HK-2 (cell line): ENCODE results near the gene ACTRT2.

ENCODE experiments used
- DNase-seq: peaks from one replicate; pipeline ENCODE4 v3.0.0-alpha.2; 2018; ENCODE audit not compliant: unreplicated experiment

ACTRT2 gene

DNA sequence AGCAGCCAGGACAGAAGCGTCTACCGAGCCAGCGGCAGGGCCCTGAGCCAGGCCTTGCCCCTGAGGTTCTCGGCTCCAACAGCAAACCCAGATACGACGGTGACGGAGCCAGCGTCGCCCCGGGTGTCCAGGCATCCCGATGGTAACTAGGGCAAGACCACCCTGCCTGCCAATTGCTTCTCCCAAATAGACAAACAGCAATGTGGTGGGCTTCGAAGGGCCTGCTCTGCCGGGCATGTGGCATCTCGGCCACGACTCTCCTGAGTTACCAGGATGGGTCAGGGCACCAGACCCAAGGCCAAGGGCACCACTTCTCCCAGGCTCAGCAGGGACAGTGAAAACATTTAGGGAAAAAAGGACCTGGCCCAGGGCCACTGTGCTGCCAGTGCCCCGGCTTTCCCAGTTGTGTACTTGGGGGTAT, 3.2 kb upstream of the ACTRT2 start:
- no peak for DNase-seq

DNA sequence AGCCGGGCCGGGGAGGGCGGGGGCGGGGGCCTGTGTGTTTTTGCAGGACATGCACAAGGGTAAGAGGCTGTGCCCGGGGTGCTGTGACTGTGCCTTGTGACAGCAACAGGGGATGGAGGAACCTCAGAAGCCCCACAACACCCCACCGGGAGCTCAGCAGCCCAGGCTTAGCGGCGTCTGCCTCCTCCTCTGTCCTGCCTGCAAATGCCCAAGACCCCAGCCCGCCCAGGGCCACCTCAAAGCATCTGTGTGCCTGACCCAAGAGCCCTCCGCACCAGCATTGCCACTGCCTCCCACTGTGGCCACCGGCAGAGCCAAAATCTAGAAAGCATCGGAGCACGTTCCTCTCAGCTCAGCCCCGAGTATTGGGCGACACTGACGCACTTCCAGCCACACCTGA, 2.7 kb upstream of the ACTRT2 start:
- DNase-seq: no peak

DNA sequence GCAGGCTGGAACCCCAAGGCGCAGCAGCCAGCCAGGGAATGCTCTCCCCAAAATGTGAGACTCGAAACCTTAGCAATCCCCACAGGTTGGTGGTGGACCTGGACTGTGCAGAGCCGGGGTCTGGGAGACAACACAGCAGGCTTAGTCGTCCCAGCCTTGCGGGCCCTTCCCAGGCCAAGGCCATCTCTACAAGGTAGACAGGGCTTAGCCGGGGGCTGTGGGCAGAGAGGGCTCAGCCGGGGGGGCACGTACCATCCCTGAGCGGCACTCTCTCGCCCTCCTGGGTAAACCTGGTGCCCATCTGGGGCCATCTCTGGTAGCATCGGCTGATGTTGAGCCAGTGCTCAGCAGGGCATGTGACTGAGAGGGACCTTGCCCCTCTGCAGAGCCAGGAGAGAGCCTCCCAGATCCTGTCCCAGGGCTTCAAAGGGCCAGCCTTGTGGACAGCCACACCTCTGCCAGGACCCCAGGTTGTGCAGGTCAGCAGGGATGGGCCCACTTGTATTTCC, 2.2 kb upstream of the ACTRT2 start:
- no peak for DNase-seq

DNA sequence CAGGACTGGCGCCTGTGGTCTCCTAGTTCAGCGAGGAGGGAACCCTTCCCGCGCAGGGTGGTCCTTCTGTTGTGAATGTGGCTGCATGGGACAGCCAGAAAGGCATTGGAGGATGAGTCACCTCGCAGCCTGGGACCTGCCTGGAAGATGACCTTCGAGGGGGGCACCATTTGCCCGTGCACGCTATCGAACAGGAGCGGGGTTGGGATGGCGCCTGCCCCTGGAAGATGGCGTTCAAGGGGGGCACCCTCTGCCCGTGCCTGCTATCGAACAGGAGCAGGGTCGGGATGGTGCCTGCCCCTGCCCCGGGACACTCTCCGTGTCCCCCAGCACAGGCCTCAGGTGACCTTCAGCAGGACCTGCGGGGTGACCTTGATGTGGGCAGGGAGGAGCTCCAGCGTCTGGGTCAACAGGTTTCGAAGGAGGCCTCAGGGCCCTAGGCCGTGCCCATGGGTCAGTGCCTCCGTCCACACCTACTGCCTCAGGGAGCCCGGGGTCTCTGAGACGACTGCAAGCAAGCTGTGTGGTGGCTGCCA, 1.7 kb upstream of the ACTRT2 start:
- DNase-seq: no peak

DNA sequence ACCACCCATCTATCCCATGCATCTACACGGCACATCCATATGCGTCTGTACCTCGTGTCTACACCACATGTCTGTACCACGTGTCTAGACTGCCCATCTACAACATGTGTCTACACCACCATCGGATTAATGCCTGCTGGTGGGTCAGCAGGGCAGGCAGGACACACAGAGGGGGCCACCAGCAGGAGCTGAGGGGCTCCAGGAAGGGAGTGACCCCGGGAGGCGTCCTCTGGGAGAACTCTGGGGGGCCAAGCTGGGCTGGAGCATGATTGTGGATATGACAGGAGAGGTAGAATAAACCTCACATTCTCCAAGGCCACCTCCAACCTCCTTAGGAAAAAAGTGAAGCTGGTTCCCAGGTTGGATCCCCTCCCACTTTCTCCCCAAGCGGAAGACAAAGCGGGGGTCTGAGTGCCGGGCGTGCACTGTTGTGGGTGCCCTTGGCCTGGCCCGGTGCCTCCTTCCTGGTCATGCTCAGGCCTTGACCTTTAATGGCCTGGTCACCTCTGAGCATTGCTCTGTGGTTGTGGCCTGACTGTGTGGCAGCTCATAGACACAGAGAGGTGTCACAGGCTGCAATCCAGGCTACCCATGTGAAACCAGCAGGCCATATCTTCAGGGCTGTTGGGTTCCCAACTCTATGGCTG, 881 bp upstream of the ACTRT2 start:
- no peak for DNase-seq

DNA sequence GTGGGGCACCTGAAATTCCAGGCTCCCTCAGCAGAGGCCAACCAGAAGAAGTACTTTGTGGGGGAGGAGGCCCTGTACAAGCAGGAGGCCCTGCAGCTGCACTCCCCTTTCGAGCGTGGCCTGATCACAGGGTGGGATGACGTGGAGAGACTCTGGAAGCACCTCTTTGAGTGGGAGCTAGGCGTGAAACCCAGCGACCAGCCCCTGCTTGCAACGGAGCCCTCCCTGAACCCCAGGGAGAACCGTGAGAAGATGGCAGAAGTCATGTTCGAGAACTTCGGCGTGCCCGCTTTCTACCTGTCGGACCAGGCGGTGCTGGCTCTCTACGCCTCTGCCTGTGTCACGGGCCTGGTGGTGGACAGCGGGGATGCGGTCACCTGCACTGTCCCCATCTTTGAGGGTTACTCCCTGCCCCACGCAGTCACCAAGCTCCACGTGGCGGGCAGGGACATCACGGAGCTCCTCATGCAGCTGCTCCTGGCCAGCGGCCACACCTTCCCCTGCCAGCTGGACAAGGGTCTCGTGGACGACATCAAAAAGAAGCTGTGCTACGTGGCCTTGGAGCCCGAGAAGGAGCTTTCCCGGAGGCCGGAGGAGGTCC, 634 bp downstream of the ACTRT2 start:
- DNase-seq: no peak

DNA sequence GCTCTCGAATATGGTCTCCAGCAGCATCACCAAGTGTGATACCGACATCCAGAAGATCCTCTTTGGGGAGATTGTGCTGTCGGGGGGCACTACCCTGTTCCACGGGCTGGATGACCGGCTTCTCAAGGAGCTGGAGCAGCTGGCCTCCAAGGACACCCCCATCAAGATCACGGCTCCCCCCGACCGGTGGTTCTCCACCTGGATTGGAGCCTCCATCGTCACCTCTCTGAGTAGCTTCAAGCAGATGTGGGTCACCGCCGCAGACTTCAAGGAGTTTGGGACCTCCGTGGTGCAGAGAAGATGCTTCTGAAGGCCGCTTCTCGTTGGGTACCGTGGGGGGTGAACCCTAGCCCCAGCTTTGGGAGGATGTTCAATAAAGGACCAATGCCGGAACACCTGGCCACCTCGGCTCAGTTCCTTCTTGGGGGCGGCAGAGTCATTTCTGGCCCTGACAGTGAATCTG, 1.3 kb downstream of the ACTRT2 start:
- no peak for DNase-seq

DNA sequence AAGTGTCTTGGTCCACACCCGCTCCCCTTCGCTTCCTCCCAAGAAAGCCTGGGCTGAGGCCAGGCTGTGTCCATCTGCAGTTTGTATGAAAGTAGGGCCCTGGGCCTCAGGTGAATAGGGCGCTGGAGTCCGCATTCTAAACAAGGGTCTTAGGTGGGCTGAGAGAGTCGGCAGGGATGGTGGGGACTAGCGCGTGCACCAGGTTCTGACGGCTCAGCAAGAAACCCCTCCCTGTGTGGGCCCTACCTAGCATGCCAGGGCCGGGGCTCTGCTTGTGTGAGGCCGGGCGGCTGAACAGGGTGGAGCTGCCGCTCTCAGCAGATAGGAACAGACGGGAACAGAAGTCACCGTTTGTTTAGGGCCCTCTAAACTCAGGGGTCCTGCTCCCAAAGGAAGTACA, 1.7 kb downstream of the ACTRT2 start:
- no peak for DNase-seq

DNA sequence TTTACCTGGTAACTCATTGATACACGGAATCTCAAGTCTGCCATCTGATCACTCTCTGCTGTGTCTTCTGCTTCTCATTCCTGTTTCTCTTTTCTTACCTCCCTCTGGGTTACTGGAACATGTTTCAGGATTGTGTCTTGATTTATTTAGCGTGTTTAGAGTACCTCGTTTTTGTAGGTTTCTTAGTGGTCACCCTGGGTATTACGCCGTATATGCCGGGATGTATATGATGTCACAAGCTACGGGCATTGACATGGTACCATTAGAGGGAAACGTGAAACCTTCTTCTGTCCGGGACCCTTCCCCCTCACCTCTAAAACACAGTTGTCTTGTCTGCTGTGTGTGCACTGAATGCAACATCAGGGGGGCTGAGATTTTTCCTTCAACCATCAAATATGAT, 2.8 kb downstream of the ACTRT2 start:
- no peak for DNase-seq

DNA sequence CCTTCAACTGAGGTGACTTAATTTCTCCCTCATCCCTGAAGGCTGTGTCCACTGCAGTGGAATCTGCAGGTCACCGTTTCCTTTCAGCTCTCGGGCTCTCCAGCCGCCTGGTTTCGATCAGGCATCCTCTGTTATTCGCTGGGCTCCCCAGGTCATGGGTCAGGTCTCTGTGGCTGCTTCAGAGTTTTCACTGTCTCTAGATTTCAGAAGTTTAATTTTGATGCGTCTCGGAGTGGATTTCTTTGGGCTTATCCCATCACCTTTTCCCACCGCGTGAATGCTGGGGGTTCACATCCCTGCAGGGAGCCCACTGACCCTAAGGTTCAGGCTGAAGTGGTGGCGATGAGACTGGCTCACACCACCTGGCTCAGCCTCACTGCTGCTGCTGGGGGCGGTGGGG, 3.3 kb downstream of the ACTRT2 start:
- no peak for DNase-seq

DNA sequence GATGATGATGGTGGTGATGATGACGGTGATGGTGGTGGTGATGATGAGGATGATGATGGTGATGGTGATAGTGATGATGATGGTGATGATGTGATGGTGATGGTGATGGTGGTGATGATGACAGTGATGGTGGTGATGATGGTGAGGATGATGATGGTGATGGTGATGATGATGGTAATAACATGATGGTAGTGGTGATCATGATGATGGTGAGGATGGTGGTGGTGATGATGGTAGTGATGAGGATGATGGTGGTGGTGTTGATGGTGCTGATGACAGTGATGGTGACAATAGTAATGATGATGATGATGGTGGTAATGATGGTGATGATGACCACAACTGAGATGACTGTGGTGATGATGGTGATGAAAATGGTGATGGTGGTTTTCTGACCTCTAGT, 4.9 kb downstream of the ACTRT2 start:
- DNase-seq: no peak

DNA sequence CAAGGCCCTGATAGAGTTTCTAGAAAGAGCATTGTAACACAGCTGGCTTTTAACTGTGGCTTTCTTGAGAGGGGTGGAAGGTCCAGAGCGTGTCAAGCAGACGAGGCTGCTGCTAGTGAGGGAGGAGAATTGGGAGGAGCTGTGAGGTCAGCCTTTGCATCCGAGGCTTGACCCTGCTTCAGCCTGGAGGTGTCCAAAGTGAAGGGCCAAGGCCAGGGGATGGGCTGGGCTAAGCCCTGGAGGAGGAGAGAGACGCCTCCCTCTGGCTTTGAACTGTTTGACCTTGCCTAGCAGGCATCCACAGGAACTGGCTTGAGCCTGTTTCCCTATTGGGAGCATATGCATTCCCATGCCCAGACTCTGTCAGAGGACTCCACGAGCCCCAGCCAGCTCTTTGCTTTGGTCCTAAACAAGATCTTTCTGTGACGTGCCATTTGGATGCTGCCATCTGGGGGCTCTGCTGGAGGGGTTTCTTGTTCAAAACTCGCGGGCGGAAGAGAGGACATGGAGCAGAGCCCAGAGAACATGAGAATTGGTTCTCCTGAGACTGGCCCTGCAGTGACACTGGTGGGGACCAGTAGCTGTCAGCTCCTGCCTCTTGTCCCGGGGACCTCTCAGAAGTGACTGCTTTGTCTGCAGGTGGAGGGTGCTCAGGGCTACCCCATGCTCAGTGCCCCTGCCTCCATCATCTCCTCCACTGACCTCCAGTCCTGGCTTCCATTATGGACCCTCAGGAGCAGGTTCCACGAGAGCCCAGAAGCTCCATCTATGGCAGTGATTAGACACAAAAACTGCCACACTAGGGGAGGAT, 5.5 kb downstream of the ACTRT2 start:
- DNase-seq: no peak

DNA sequence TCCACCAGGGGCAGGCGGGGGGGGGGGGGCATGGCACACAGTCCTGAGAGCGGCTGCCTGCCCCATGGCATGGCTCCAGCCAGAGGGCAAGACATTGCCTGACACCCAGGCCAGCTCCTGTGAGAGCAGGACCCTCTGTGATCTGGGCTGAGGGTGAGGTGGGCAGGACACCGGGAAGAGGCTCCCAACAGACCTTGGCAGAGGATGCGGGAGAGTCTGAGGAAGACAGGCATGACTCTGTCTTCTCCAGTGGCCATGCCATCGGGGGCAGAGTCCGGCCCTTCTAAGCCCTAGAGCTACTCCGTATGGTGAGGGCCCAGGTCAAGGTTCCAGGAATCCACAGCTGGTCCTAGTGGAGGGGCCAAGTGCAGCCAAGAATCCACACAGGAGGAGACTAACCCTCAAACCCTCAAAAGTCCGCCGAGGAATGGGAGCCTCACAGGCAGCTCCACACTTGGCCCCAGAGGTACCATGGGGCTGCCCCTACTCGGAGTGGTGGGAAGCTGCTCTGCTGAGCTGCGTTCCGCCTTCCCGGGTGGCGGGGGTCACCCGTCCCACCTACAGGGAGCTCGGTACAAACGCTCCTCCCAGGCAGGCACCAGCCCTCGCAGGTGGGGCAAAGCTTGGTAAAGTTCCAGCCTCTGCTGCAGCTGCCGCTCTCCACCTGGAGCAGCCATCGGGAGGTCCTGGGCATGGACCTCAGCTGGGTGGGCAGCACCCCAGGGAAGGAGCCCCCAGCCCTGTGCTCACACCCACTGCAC, 6.5 kb downstream of the ACTRT2 start:
- no peak for DNase-seq

DNA sequence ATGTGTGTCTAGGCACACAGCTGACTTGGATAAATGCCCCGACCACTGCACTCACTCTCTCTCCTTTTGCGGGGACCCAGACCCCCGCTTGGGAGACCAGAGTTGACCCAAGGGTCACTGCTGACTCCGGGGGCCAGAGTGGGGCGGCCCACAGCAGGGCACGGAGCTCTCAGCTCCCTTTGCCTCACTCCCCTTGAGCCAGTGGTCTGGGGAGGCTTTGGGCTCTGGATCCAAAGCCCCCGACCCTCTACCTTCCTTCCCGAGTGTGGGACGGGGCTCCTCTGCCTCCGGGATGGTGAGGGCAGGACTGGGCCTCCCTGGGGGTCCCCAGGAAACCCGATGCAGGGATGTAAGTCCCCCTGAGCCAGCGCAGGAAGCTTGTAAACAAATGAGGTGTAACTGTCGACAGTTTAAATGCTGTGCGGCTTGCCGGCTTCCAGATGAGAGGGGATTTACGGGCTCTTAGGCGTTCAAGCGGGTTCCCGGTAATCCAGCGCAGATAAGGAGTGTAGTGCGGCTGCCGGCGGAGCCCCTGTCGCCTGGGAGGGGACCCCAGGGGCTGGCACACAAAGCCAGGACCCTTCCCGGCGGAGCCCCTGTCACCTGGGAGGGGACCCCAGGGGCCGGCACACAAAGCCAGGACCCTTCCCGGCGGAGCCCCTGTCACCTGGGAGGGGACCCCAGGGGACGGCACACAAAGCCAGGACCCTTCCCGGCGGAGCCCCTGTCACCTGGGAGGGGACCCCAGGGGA, 7.4 kb downstream of the ACTRT2 start:
- DNase-seq: no peak

DNA sequence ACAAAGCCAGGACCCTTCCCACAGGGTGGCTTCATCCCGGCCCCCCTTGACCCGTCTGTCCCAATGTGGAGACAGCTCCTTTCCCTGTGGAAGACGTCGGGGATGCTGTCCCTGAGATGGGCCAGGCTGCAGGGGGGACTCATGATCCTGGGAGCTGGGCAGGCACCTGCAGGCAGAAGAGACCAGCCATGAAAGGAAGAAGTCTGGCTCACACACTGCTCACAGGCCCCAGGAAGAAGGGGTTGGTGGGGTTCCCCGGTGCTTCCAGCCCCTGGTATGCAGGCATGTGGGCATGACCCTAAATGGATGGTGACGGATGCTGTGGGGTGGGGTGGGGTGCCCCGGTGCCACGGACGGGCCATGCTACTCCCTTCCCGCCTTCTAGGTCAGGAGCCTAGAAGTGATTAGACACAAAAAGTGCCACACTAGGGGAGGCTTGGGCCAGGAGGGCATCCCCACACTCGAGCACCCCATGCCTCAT, 8.3 kb downstream of the ACTRT2 start:
- DNase-seq: no peak

DNA sequence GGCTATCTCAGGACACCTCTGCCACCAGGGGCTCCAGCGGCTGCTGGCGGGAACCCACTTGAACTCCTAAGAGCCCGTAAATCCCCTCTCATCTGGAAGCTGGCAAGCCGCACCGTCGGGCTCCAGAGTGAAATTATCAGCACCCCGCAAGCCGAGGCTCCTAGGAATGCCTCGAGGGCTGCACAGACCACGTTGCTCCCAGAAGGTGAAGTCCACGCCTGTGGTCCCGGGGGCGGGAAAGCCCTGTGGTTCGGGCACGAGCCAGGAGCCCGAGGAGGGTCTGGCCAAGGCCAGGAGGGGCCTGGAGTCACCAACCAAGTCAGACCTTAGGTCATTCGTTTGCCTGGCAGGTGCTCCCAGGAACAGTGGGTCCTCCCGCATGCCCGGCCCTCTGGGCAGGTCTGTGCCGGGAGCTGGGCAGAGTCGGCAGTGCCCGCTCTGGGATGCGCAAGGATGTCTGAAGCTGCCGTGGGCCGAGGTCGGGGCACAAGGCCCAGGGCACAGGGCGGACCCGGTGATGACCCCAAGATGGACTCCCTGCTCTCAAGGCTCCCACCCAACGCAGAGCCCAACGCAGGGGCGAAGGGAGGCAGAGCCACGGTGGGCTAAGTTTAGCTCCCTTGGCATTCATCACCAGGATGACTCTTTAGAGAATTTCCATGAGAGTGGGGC, 8.9 kb downstream of the ACTRT2 start:
- DNase-seq: no peak

DNA sequence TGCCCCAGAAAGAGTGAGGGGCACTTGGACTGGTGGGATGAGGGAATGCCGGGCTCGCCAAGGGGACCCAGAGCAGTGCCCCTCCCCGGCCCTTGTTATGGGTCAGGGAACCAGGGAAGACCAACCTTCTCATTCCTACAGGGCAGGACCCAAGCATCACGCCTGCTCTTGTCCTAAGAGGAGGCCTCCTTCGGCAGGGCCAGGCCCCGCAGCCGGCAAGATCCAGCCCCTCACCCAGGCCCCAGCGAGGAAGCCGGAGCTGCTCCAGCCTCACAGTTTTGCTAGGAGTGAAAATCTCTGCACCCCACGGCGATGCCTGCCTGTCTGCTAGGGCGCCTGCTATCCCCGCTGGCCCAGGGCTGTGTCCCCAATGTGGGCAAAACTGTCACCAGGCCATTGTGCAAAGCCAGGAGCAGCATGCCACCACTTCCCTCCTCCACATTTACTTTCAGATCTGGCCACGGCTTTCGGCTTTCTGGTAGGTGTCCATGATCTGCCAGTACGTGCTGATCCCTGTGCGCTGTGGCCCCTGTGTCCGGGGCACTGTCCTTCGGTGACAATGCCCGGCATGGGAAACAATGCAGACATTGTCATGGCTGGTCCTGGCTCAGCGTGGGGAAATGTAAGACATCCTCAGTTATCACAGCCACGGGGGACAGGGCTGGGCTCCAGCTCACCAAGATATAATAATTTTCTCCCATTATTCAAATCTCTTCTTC, 9.6 kb downstream of the ACTRT2 start:
- no peak for DNase-seq

DNA sequence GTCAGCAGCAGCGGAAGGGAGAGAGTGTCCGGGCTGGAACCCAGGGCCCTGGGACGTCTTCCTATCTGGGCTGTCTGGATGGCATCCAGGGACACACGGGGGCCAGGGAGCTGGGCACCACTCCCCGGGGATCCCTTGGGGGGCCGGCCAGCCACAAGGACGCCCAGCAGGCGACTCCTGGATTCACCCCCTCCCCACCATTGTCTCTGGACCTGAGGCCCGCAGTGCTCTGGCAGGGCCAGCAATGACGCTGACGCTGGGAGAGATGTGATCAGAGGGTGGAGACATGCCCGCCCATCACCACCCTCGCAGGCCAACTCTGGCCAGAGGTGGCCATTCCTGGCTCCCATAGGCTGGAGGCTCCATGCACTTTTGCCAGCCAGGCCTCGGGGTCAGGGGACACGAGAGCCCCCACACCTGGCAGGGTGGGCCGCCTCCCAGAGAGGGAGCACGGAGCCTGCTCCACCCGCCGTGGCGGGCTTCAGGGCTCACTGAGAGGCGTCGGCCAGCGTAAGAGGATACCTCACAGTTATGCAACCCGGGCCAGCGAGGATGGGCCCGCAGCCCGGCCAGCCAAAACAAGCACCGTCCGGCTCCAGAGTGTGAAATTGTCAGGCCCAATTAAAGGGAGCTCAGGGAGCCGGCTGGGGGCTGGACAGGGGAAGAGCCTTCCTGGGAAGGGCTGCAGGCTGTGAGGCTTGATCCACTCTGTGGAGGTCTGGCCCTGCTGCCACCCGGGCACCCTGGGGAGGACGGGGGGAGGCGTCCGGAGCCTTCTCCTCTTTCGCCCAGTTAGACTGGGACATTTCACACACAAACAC, 10.3 kb downstream of the ACTRT2 start:
- DNase-seq: no peak
